Ovary (tissue), 9 donors: ENCODE results near the gene ZNF341. TPM values are rescaled to one million over a fixed set of nuclear protein-coding genes. Genes with fewer than 3 reads are reported as not detected.
"Not testable (repeated sequence)": the region's sequence is repeated elsewhere in the genome, so short reads cannot be mapped to it uniquely, and the experiment has no call there.

Source experiments
- DNase-seq, 5 donors: peaks; one replicate each; pipeline ENCODE4 v3.0.0-alpha.2; 2019 to 2020
- H3K27ac ChIP-seq, 2 donors: fragments of 200-600 bp; one replicate each; pipeline versions ENCODE4 v1.5.1 to v1.8.0; 2019 to 2022
- H3K27me3 ChIP-seq: fragments of 200-600 bp; one replicate; pipeline ENCODE4 v1.8.0; 2022
- H3K36me3 ChIP-seq: fragments of 200-600 bp; sonication (generic); one replicate; pipeline ENCODE4 v1.5.1; 2019
- H3K4me1 ChIP-seq: one replicate; pipeline ENCODE4 v1.8.1; 2013; ENCODE audit warnings: mild to moderate bottlenecking, moderate library complexity; ENCODE audit not compliant: insufficient read depth
- H3K4me3 ChIP-seq: fragments of 200-600 bp; sonication (generic); one replicate; pipeline ENCODE4 v1.5.1; 2017
- H3K9me3 ChIP-seq, 2 donors: fragments of 200-600 bp in 1 of 2; sonication (generic) in 1 of 2; one replicate each; pipeline versions ENCODE4 v1.5.1 to v1.8.1; 2013 to 2019; ENCODE audit warnings: mild to moderate bottlenecking in 1 of 2, moderate library complexity in 1 of 2
- CTCF ChIP-seq, 3 donors: fragments of 450-650 bp in 2 of 3; fragments of 200-600 bp in 1 of 3; IDR thresholded peaks; one replicate each; pipeline versions ENCODE4 v1.5.1 to v1.8.0; 2016 to 2022; ENCODE audit warnings: antibody characterized with exemption in 3 of 3, mild to moderate bottlenecking in 1 of 3
- EP300 ChIP-seq: sonication (generic); formaldehyde crosslinking; IDR thresholded peaks from one replicate; pipeline ENCODE4 v1.6.1; 2017; ENCODE audit warnings: antibody characterized with exemption
- POLR2A ChIP-seq: fragments of 450-650 bp; IDR thresholded peaks from one replicate; pipeline ENCODE4 v1.6.1; 2017; ENCODE audit warnings: antibody characterized with exemption, mild to moderate bottlenecking, moderate library complexity
- WGBS, 3 donors: extraction: QIAGEN DNeasy Blood & Tissue Kit in 1 of 3; methylation state at CpG; one replicate each; pipeline versions ENCODE4 v1.1.5 to v1.1.7; 2013 to 2017; 5-methylcytosine and 5-hydroxymethylcytosine counted together
- intact Hi-C, 4 donors: fragments of 100-400 bp; cut with DNase I; formaldehyde crosslinking; loops; one replicate each; pipeline versions ENCODE4 v1.11.0 to v1.15.1; 2022 to 2023
- polyA plus RNA-seq, 2 donors: library from polyadenylated mRNA; stranded (reverse); fragments of 200-250 nt in 1 of 2; fragments of 350-450 nt in 1 of 2; fragmentation: Illumina TruSeq in 1 of 2; extraction: RNeasy Lipid Tissue Mini Kit (QIAGEN cat#74804) in 1 of 2; gene quantifications; one replicate each; pipeline ENCODE4 v1.2.3, GENCODE V29; 2013 to 2014
- total RNA-seq, 7 donors: library from RNA; depleted of rRNA in 2 of 7; stranded (reverse); fragments of >200 nt in 2 of 7; fragmentation: NEBNext Ultra II Directional in 3 of 7; extraction: Animal tissue kit (Norgen Biotek cat#: 25700) in 3 of 7; gene quantifications; one replicate each; pipeline versions ENCODE4 v1.1.0 to v1.2.4, GENCODE V29; 2016 to 2023
- donor health status: DM: no; HTN: no; CAD: no; lungs with moderate emphysema.
- donor health status: DM: no; HTN: no; CAD: no.
- donor health status: Bipolar disorder and iron deficiency.
- donor health status: DM: yes; HTN: yes; CAD: no.
- donor health status: DM: no; HTN: no; CAD: no.
- donor health status: DM: yes; HTN: yes; CAD: no.

The ZNF341 gene
- total and polyA plus RNA-seq, 9 donors: 1.2 to 3.8 (median 1.6) TPM

- Histone ChIP-seq H3K27ac (no peak overlapping the region), H3K27me3 (no peaks in the 10 kb centered on the region), H3K9me3 (no peaks in the 10 kb centered on the region), H3K4me3 (no peak overlapping the region), H3K36me3 (no peaks in the 10 kb centered on the region), H3K4me1 (no peaks in the 10 kb centered on the region)
- DNase-seq: peak in 1 of 5 donors; percentile 19
- TF ChIP-seq CTCF (IDR thresholded peaks at IDR 0.05) (no peak), POLR2A (no peak)
- intact Hi-C loops: no loop called here
- 94 to 96% (median 96%) methylated on average over 30 to 31 of the region's 31 CpGs for WGBS, 3 donors
Measured at GRCh38 chr20:33791021-33791420, 59.2 kb downstream of the ZNF341 start.

GRCh38 chr20:33791540-33791939 lies 59.7 kb downstream of the ZNF341 start:
- WGBS, 3 donors: 91 to 92% (median 92%) methylated on average over 9 of the region's 9 CpGs
- DNase-seq: no peak
- Histone ChIP-seq H3K36me3 (no peaks in the 10 kb centered on the region), H3K4me3 (no peak overlapping the region), H3K9me3 (no peaks in the 10 kb centered on the region), H3K27me3 (no peaks in the 10 kb centered on the region), H3K27ac (no peak overlapping the region), H3K4me1 (no peaks in the 10 kb centered on the region)
- no peak for TF ChIP-seq EP300
- TF ChIP-seq CTCF (IDR thresholded peaks at IDR 0.05): no peak
- TF ChIP-seq POLR2A: no peak
- intact Hi-C loops: no loop called here

GRCh38 chr20:33791959-33792597 lies 60.3 kb downstream of the ZNF341 start:
- Histone ChIP-seq H3K4me1 (no peaks in the 10 kb centered on the region), H3K27ac (no peak overlapping the region), H3K36me3 (no peaks in the 10 kb centered on the region), H3K27me3 (no peaks in the 10 kb centered on the region), H3K9me3 (no peaks in the 10 kb centered on the region), H3K4me3 (no peak overlapping the region)
- 62 to 64% (median 64%) methylated on average over 13 of the region's 13 CpGs for WGBS, 3 donors
- intact Hi-C loops: no loop called here
- TF ChIP-seq CTCF (IDR thresholded peaks at IDR 0.05): peak in 2 of 3 donors; percentile 13 to 43
- TF ChIP-seq EP300: no peak
- TF ChIP-seq POLR2A: no peak
- DNase-seq: peak in 3 of 5 donors; percentile 36 to 56 (median 52)

- not testable (repeated sequence) for H3K27ac ChIP-seq, H3K4me1 ChIP-seq
Measured at GRCh38 chr20:33792598-33792989, 60.8 kb downstream of the ZNF341 start.

GRCh38 chr20:33793011-33793931 lies 61.5 kb downstream of the ZNF341 start:
- H3K27ac ChIP-seq: no peak overlapping the region
- no peak for DNase-seq
- 52 to 59% (median 56%) methylated on average over 21 of the region's 21 CpGs for WGBS, 3 donors

More at GRCh38 chr20:33792598-33792989, 60.8 kb downstream of the ZNF341 start:
- H3K36me3 ChIP-seq, H3K9me3 ChIP-seq, H3K4me3 ChIP-seq, intact Hi-C loops, DNase-seq, H3K27me3 ChIP-seq: not testable (repeated sequence)
- 31 to 47% (median 44%) methylated on average over 3 of the region's 3 CpGs for WGBS, 3 donors

More at GRCh38 chr20:33793011-33793931, 61.5 kb downstream of the ZNF341 start:
- Histone ChIP-seq H3K9me3 (no peaks in the 10 kb centered on the region), H3K4me3 (no peak overlapping the region), H3K27me3 (no peaks in the 10 kb centered on the region), H3K4me1 (no peaks in the 10 kb centered on the region), H3K36me3 (no peaks in the 10 kb centered on the region)
- intact Hi-C loops: no loop called here
- TF ChIP-seq POLR2A (no peak), EP300 (no peak), CTCF (IDR thresholded peaks at IDR 0.05) (no peak)
